ENCODE measurements around the gene DRGX.

DNA sequence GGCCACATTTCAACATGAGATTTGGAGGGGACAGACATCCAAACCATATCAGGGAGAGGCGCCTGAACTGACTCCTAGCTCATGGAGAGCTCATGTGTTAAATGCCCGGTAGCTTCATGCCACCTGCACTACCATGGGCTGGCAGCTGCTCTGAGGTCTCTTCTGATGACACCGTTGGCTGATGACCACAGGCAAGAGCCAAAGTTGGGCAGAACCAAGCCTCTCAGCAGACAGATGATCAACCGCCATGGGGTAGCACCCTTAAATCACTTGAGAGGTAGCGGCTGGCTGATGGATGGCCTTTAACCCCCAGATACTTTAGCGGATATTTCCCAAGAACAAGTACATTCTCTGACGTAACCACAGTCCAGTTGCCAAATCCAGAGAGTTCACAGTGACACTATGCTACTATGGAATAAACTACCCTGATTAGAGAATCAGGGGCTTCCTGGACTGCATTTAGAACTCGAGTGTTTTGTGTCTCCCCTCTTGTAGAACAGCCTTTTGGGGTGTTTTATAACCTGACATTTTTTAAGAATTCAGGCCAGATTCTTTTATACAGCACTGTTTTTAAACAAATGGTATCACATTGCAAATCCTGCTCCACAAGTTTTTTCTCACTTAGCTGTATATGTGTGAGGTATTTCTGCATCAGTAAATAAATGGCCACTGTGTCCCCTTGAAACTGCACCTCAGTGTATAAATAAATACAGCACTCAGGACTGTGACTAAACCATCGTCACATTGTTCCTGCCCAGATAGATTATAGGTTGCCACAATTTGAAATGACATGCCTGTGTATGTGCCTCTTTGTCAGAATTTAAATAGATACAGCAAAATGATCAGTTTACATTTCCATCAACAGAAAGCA, 30.8 kb upstream of the DRGX start:
- TF ChIP-seq, protein P1, sequence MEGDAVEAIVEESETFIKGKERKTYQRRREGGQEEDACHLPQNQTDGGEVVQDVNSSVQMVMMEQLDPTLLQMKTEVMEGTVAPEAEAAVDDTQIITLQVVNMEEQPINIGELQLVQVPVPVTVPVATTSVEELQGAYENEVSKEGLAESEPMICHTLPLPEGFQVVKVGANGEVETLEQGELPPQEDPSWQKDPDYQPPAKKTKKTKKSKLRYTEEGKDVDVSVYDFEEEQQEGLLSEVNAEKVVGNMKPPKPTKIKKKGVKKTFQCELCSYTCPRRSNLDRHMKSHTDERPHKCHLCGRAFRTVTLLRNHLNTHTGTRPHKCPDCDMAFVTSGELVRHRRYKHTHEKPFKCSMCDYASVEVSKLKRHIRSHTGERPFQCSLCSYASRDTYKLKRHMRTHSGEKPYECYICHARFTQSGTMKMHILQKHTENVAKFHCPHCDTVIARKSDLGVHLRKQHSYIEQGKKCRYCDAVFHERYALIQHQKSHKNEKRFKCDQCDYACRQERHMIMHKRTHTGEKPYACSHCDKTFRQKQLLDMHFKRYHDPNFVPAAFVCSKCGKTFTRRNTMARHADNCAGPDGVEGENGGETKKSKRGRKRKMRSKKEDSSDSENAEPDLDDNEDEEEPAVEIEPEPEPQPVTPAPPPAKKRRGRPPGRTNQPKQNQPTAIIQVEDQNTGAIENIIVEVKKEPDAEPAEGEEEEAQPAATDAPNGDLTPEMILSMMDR (IDR thresholded peaks at IDR 0.05) = no peak
- TF ChIP-seq POLR2A (IDR thresholded peaks at IDR 0.05) = no peak
